Peyer's patch (tissue), 4 donors: ENCODE results near the gene SRXN1.

ENCODE experiments used
- CTCF ChIP-seq, 6 experiments: fragments of 450-650 bp in 4 of 6; fragments of 200-600 bp in 2 of 6; sonication (generic) in 1 of 6; IDR thresholded peaks; one replicate each; pipeline ENCODE4 v1.5.1; 2017 to 2019; ENCODE audit warnings: antibody characterized with exemption in 6 of 6, mild to moderate bottlenecking in 3 of 6, moderate library complexity in 1 of 6
- POLR2A ChIP-seq, 2 donors: fragments of 450-650 bp; IDR thresholded peaks; one replicate each; pipeline ENCODE4 v1.5.1; 2017; ENCODE audit warnings: antibody characterized with exemption in 2 of 2, mild to moderate bottlenecking in 2 of 2, moderate library complexity in 2 of 2

GRCh38 chr20:663315-664090 is 10.5 kb upstream of the SRXN1 start:
- TF ChIP-seq CTCF (IDR thresholded peaks at IDR 0.05) = no peak
- TF ChIP-seq POLR2A (IDR thresholded peaks at IDR 0.05) = no peak
